HG02623 (cell line): ENCODE measurements around the gene PDE8A.

Source experiments
- ATAC-seq: cut with Tn5 transposase; IDR thresholded peaks from one replicate; pipeline ENCODE4 v1.9.1; 2021; ENCODE audit warnings: moderate library complexity; ENCODE audit not compliant: unreplicated experiment

Gene PDE8A

GRCh38 chr15:85073556-85074194 is 92.0 kb downstream of the PDE8A start:
- ATAC-seq = peak; percentile 66

GRCh38 chr15:85086855-85087254 is 105.2 kb downstream of the PDE8A start:
- no peak for ATAC-seq

DNA sequence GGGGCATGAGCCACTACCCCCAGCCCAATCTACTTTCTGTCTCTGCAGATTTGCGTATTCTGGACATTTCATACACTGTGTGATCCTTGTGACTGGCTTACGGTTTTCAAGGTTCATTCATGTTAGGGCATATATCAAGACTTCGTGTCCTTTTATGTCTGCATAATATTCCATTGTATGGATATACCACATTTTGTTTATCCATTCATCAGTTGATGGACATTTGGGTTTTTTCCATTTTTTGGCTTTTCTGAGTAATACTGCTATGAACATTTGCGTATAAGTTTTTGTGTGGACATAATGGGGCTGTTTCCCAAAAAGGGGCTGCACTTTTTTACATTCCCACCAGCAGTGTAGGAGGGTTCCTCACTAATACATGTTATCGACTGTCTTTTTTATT is 106.6 kb downstream of the PDE8A start:
- no peak for ATAC-seq

GRCh38 chr15:85089929-85090597 is 108.4 kb downstream of the PDE8A start:
- no peak for ATAC-seq

DNA sequence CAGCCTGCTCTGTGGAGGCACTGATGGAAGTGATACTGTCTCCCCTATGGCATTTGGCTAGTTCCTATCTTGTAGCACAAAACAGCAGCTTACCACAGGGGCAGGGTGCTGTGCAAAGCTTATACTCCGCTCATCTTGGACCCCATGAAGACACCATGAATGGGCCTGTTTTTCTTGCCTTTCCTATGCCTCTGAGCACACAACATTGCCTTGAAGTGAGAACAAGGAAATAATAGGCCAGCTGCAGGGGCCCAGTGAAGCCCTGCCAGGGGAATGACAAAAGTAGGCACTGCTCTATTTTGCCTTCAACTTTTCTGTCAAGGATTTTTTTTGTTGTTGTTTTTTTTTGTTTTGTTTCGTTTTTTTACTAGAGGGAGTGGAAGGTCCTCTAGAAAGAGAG is 110.3 kb downstream of the PDE8A start:
- no peak for ATAC-seq

DNA sequence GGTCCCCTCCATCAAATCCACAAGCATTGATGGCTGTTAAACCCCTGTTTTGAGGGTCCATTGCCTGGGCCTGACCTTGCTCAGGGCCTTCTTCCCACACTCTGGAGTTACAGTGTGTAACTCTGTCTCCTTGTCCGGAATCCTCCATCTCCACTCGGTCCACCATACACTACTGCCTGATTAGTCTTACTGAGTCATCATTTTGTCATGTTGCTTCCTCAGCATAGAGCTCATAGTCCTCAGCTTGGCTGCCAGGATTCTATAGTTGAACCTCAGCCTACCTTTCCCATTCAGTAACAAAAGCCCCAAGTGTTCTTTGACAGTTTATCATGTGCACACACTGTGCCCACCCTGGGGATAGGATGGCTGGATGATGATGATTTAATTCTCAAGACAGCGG is 113.0 kb downstream of the PDE8A start:
- no peak for ATAC-seq

- ATAC-seq = no peak
Observed at GRCh38 chr15:85095566-85095965, 113.9 kb downstream of the PDE8A start.

DNA sequence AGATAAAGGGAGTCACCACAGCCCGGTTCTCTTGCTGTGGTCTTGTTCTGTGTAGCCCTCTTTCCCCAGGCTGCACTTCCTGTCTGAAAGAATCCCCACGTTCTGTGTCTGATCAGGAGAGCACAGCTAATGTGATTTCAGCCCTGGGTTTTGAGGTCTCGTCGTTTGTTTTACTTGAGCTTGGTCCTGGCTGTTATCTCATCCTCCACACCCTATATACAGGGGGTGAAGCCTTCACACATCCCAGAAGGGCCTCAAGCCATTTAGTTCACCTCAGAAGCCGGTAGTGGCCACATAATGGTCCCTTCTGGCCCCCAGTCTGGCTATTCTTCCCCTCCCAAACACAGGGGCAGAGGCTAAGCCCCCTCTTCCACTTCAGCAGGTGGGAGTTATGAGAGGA is 115.6 kb downstream of the PDE8A start:
- ATAC-seq = no peak

DNA sequence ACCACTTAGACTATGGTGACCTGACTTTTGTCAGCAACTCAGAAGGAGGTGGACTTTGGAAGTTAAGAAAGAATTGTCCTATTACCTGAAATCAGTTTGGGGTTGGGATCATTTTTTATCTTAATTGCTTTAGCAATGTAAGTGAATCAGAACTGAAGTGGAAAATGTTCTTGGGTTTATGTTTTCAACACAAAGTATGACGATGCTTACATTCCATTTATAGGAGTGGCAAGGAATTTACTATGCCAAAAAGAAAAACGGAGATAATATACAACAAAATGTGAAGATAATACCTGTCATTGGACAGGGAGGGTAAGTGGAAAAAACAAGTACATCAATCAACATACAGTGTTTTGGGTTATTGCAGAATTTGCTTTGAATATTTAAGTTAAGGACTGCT is 116.1 kb downstream of the PDE8A start:
- ATAC-seq = no peak

DNA sequence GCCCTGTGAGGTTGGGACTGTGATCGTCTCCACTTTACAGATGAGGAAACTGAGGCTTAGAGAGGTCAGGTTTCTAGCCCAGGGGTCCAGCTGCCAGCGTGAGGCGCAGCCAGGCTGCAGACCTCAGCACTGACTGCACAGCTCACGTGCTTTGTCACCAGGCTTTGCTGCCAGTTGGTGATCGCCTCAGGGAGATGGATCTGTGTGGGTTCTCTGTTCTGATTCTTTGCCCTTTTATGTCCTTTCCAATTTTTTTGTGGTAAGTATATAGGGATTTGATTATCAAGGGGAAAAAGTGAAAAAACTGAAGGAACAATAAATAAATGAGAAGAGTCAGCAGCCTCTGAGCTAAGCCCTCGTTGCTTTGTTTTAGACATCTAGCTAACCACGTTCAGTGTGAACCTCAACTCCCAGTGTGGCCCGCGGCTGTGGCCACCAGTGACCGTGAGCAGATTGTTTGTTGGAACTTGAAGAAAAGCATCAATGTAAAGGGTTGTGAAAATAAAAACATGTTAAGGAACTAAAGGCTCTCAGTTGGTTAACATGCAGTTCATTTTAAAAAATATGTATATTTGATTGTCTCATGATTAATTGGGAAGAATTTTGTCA is 117.6 kb downstream of the PDE8A start:
- no peak for ATAC-seq

- ATAC-seq = no peak
Observed at GRCh38 chr15:85100186-85100937, 118.7 kb downstream of the PDE8A start.

DNA sequence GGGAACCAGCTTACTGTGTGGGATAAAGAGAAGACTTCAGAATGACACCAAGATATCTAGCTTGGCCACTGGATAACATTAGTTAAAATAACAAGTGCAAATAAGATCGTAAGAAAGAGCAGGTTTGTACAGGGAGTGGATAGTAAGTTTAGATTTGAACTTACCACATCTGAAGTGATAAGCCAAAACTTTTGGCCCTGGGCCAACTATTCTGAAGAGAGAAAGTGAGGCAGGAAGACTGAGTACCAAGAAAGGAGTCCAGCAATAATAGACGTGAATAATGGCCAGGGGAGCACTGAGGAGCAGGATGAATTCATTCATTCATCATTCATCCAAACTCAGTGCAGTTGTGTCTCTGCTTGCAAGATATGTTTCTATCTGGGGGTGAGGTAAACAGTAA is 122.9 kb downstream of the PDE8A start:
- ATAC-seq = no peak

DNA sequence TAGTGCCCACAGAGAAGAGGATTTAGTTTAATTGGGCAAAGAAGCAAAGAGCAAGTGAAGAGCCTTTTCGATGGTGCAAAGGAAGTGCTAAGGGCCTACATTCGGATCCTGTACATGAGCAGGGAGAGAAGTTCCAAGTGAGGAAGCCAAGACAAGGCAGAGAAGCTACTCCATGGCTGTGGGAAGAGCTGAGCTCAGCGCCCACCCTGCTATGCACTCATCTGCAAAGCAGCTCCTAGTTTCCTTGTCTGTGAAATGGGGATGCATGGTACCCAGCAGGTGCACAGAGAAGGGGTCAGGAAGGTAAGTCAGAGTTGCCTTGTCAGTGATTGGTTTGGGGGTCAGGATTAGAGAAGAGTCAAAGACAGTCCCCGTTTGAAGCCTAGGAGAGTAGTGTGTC is 126.5 kb downstream of the PDE8A start:
- ATAC-seq = no peak

- ATAC-seq = no peak
Observed at GRCh38 chr15:85109333-85109732, 127.7 kb downstream of the PDE8A start.

DNA sequence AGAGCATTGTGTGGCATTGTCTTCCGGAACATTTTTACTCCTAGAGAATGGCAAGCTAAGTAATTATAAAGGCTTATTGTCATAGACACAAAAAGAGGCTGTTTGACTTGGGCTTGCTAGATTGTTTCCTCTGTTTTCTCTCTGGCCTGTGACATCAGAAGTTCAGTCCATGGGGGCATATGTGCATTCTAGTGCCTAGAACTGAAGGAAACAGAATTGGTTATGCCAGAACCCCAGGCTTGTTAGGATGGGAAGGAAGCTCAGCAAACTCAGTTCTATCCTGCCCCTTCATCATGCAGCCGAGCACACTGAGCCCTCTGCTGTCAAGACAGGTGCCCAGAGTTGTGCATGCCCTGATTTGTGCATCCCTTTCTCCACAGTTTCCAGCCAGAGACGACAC is 131.3 kb downstream of the PDE8A start:
- ATAC-seq = no peak

DNA sequence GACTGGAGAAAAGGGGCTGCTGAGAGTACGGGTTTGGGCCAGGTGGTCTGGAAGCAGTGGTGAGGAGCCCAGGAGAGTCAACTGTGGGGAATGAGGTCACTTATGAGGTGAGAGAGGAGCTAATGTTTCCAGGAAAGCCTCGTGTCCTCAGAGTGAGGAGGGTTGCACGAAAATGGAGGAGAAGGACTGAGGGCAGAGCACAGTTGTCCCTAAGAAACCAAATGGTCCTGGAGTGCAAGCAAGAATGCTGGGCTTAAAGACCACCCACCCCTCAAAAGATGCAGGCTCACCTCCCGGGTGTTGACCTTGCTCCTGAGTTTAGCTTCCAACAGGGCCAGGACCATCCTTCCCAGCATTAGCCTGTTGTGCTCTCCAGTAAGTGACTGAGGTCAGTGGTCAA is 133.2 kb downstream of the PDE8A start:
- ATAC-seq = no peak

GRCh38 chr15:85116066-85116465 is 134.4 kb downstream of the PDE8A start:
- no peak for ATAC-seq

- no peak for ATAC-seq
Observed at GRCh38 chr15:85116494-85116893, 134.8 kb downstream of the PDE8A start.

GRCh38 chr15:85116925-85117646 is 135.4 kb downstream of the PDE8A start:
- peak; percentile 48 for ATAC-seq

- no peak for ATAC-seq
Observed at GRCh38 chr15:85118173-85118572, 136.5 kb downstream of the PDE8A start.

GRCh38 chr15:85118581-85118980 is 136.9 kb downstream of the PDE8A start:
- no peak for ATAC-seq
